Transverse colon (tissue), 4 donors: ENCODE measurements around the gene USP53. TPM values are rescaled to one million over a fixed set of nuclear protein-coding genes. Genes with fewer than 3 reads are reported as not detected.

Experiments used
- DNase-seq: peaks from one replicate; pipeline ENCODE4 v3.0.0-alpha.2; 2019
- H3K27ac ChIP-seq, 4 donors: fragments of 200-600 bp; sonication (generic); 2 replicates each; pipeline ENCODE4 v1.5.1; 2016 to 2018; ENCODE audit warnings: inconsistent platforms in 4 of 4
- H3K27me3 ChIP-seq: fragments of 200-600 bp; sonication (generic); 2 replicates; pipeline ENCODE4 v1.5.1; 2017; ENCODE audit warnings: inconsistent platforms
- H3K36me3 ChIP-seq, 4 donors: fragments of 200-600 bp; sonication (generic); 2 replicates each; pipeline ENCODE4 v1.5.1; 2017 to 2019; ENCODE audit warnings: inconsistent platforms in 4 of 4
- H3K4me1 ChIP-seq, 4 donors: fragments of 200-600 bp; sonication (generic); 2 replicates each; pipeline ENCODE4 v1.5.1; 2017 to 2020; ENCODE audit warnings: inconsistent platforms in 4 of 4
- H3K4me3 ChIP-seq, 4 donors: fragments of 200-600 bp; sonication (generic); 1 replicate in 1 of 4; 2 replicates in 3 of 4; pipeline versions ENCODE4 v1.5.1 to v1.6.1; 2017 to 2019; ENCODE audit warnings: inconsistent platforms in 4 of 4
- H3K9me3 ChIP-seq, 2 donors: fragments of 200-600 bp; sonication (generic); 2 replicates each; pipeline ENCODE4 v1.5.1; 2017 to 2019; ENCODE audit warnings: inconsistent platforms in 2 of 2
- CTCF ChIP-seq, 5 experiments: fragments of 200-600 bp in 3 of 5; fragments of 450-650 bp in 2 of 5; sonication (generic) in 3 of 5; IDR thresholded peaks; 1 replicate in 2 of 5; 2 replicates in 3 of 5; pipeline ENCODE4 v1.5.1; 2016 to 2017; ENCODE audit warnings: antibody characterized with exemption in 5 of 5, inconsistent platforms in 3 of 5, mild to moderate bottlenecking in 2 of 5, moderate library complexity in 1 of 5
- EP300 ChIP-seq: sonication (generic); formaldehyde crosslinking; IDR thresholded peaks from one replicate; pipeline ENCODE4 v1.6.1; 2017; ENCODE audit warnings: antibody characterized with exemption, low read depth
- POLR2A ChIP-seq: fragments of 450-650 bp; IDR thresholded peaks from one replicate; pipeline ENCODE4 v1.6.1; 2016; ENCODE audit warnings: antibody characterized with exemption, mild to moderate bottlenecking, moderate library complexity
- POLR2AphosphoS5 ChIP-seq, 3 donors: sonication (generic); formaldehyde crosslinking; IDR thresholded peaks; one replicate each; pipeline ENCODE4 v1.6.1; 2016; ENCODE audit warnings: antibody characterized with exemption in 3 of 3
- WGBS, 2 donors: methylation state at CpG; one replicate each; pipeline ENCODE4 v1.1.5; 2018; ENCODE audit warnings: low coverage in 1 of 2; 5-methylcytosine and 5-hydroxymethylcytosine counted together
- in situ Hi-C, 4 donors: fragments of 200-750 bp; cut with MboI; loops; one replicate each; pipeline versions ENCODE4 v1.15.0 to v1.15.1; 2017; ENCODE audit warnings: low sequenced_read_pairs in 3 of 4, low pct_ligation_motif_present in 1 of 4, low pct_unique_long_range_greater_than_20kb in 1 of 4
- intact Hi-C: fragments of 100-400 bp; cut with DNase I; formaldehyde crosslinking; loops from one replicate; pipeline ENCODE4 v1.15.1; 2023; ENCODE audit warnings: low total_unique reads
- total RNA-seq, 4 donors: library from RNA; depleted of rRNA; stranded (reverse); fragments of >200 nt; gene quantifications; one replicate each; pipeline ENCODE4 v1.1.0, GENCODE V29; 2016

Gene USP53
- total RNA-seq, 4 donors from 2014 or later, result 71.4 to 165 (median 98.5) TPM

- no peak for TF ChIP-seq CTCF (IDR thresholded peaks at IDR 0.05)
- TF ChIP-seq EP300, result no peak
- no peak for TF ChIP-seq POLR2AphosphoS5 (IDR thresholded peaks at IDR 0.05)
- TF ChIP-seq POLR2A, result no peak
- Histone ChIP-seq H3K4me1 (no peaks in the 10 kb centered on the region), H3K9me3 (no peaks in the 10 kb centered on the region), H3K27me3 (no peaks in the 10 kb centered on the region), H3K27ac (no peak overlapping the region), H3K4me3 (no peak overlapping the region), H3K36me3 (no peaks in the 10 kb centered on the region)
- no peak for DNase-seq
- intact Hi-C loops, result no loop called here
- 92 to 94% methylated on average over 3 to 11 of the region's 11 CpGs for WGBS, 2 donors
- in situ Hi-C loops, result no loop called here
Measured at GRCh38 chr4:119197772-119198212, 14.7 kb upstream of the USP53 start.

- Histone ChIP-seq H3K4me1 (peaks cover 0 to 4% (median 0%) of the 10 kb centered on the region in 4 donors), H3K27me3 (no peaks in the 10 kb centered on the region), H3K9me3 (no peaks in the 10 kb centered on the region), H3K27ac (peak overlapping the region in 1 of 4 donors; percentile 4), H3K36me3 (no peaks in the 10 kb centered on the region), H3K4me3 (no peak overlapping the region)
- no peak for TF ChIP-seq POLR2AphosphoS5 (IDR thresholded peaks at IDR 0.05)
- TF ChIP-seq EP300, result no peak
- TF ChIP-seq CTCF (IDR thresholded peaks at IDR 0.05), result no peak
- no peak for TF ChIP-seq POLR2A
- intact Hi-C loops, result no loop called here
- no peak for DNase-seq
- WGBS, 2 donors, result 70 to 85% methylated on average over 4 of the region's 4 CpGs
- in situ Hi-C loops, result no loop called here
Measured at GRCh38 chr4:119204916-119205315, 7.6 kb upstream of the USP53 start.

GRCh38 chr4:119205690-119206089 is 6.8 kb upstream of the USP53 start:
- TF ChIP-seq POLR2A (no peak), POLR2AphosphoS5 (IDR thresholded peaks at IDR 0.05) (no peak), CTCF (IDR thresholded peaks at IDR 0.05) (no peak), EP300 (no peak)
- H3K4me3 ChIP-seq, result no peak overlapping the region
- in situ Hi-C loops, result no loop called here
- no peaks in the 10 kb centered on the region for H3K27me3 ChIP-seq
- DNase-seq, result no peak
- peaks cover 0 to 4% (median 0%) of the 10 kb centered on the region in 4 donors for H3K4me1 ChIP-seq
- peak overlapping the region in 1 of 4 donors; percentile 4 for H3K27ac ChIP-seq
- no peaks in the 10 kb centered on the region for H3K9me3 ChIP-seq
- intact Hi-C loops, result no loop called here
- no peaks in the 10 kb centered on the region for H3K36me3 ChIP-seq

GRCh38 chr4:119206178-119206577 is 6.3 kb upstream of the USP53 start:
- no peak overlapping the region for H3K4me3 ChIP-seq
- no peaks in the 10 kb centered on the region for H3K9me3 ChIP-seq
- DNase-seq, result no peak
- peaks cover 0 to 9% (median under 1%) of the 10 kb centered on the region in 4 donors for H3K4me1 ChIP-seq
- H3K27ac ChIP-seq, result peak overlapping the region in 1 of 4 donors; percentile 8
- TF ChIP-seq POLR2AphosphoS5 (IDR thresholded peaks at IDR 0.05) (no peak), POLR2A (no peak), EP300 (no peak), CTCF (IDR thresholded peaks at IDR 0.05) (no peak)
- 47 to 53% methylated on average over 1 of the region's 1 CpG for WGBS, 2 donors
- H3K27me3 ChIP-seq, result no peaks in the 10 kb centered on the region
- in situ Hi-C loops (no loop called here), intact Hi-C loops (no loop called here)
- H3K36me3 ChIP-seq, result no peaks in the 10 kb centered on the region
